Measurements from ENCODE around the gene TPPP3. TPM values are rescaled to one million over a fixed set of nuclear protein-coding genes. Genes with fewer than 3 reads are reported as not detected.
A peak's percentile ranks its signal among the peaks of the same experiment; 100 is the strongest.

TPPP3 gene
- polyA plus RNA-seq, 3 donors = 63.1 to 123 (median 78.6) TPM

DNA sequence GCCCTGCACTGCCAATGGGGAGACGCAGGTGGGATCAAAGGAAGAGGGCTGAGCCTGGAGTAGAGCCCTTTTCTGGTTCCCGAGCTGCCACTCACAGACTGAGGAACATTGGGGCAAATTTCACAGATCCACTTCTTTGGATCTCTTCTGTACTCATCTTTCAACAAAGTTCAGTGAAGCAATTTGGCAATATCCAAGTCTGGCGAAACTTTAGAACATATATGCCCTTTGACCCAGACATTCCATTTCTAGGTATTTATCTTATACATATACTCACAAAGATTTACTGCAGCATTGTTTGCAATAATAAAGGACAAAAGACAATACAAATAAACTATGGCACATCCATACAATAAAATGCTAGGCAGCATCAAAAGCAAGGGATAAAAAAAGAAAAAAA, 18.0 kb upstream of the TPPP3 start:
- Mint-ChIP-seq H3K36me3 (no peaks in the 10 kb centered on the region), H3K4me3 (no peak overlapping the region), H3K27me3 (ENCODE audit: low read depth in 3 of 3) (peaks cover 6 to 13% (median 11%) of the 10 kb centered on the region in 3 donors), H3K4me1 (peaks cover 18% of the 10 kb centered on the region), H3K27ac (peak overlapping the region in 1 of 7 donors; percentile 48), H3K9me3 (no peaks in the 10 kb centered on the region)
- Histone ChIP-seq H3K27ac (ENCODE audit: low read depth in 1 of 2, low read length in 2 of 2) (no peak overlapping the region), H3K9me3 (replicated peaks in 1 of 2; ENCODE audit: control insufficient read depth in 1 of 2, insufficient read depth in 1 of 2, low read length in 2 of 2) (no peaks in the 10 kb centered on the region), H4K20me1 (ENCODE audit: insufficient read depth, low read length) (no peaks in the 10 kb centered on the region), H3K36me3 (replicated peaks in 1 of 2; ENCODE audit: control insufficient read depth in 1 of 2, insufficient read depth in 2 of 2, low read length in 2 of 2) (no peaks in the 10 kb centered on the region), H3K4me1 (ENCODE audit: control insufficient read depth in 1 of 2, insufficient read depth in 2 of 2, low read length in 2 of 2) (peaks cover 15 to 20% of the 10 kb centered on the region in 2 donors), H3K9ac (ENCODE audit: insufficient read depth, low read length, poor library complexity, severe bottlenecking) (no peak overlapping the region), H3K4me3 (replicated peaks in 1 of 3; ENCODE audit: low read depth in 2 of 3, low read length in 3 of 3) (no peak overlapping the region), H2AFZ (ENCODE audit: insufficient read depth, low read depth, low read length, poor library complexity, severe bottlenecking) (no peak overlapping the region), H3K4me2 (replicated peaks; ENCODE audit: extremely low read depth, low read length, poor library complexity, severe bottlenecking) (no peak overlapping the region), H3K27me3 (ENCODE audit: control insufficient read depth in 2 of 2, insufficient read depth in 2 of 2, low read length in 2 of 2) (no peaks in the 10 kb centered on the region), H3K79me2 (ENCODE audit: insufficient read depth, low read length) (no peaks in the 10 kb centered on the region)
- 100% methylated on average over 1 of the region's 3 CpGs for WGBS (ENCODE audit: insufficient coverage)
- DNase-seq = no peak
- intact Hi-C loops (cut with micrococcal nuclease) = no loop called here
- TF ChIP-seq CTCF (IDR thresholded peaks at IDR 0.05) = no peak

DNA sequence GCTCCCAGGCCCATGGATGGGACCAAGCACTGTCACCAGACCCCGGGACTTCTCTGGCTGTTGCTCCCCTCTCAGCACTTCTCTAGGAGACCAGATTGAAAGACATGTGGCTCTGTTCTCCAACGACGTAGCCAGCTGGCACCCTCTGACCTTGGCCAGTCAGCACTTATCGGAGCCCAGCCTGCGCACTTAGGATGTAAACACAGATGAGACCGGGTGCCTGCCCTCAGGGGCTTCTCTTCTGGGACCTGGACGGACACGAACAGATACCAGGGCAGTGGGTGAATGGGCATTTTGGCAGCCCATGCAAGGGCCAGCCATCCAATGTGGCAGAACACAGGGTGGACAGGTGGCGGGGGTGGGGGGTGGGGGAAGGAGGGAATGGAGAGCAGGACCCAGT, 16.3 kb upstream of the TPPP3 start:
- Histone ChIP-seq H3K27me3 (ENCODE audit: control insufficient read depth in 2 of 2, insufficient read depth in 2 of 2, low read length in 2 of 2) (no peaks in the 10 kb centered on the region), H3K4me1 (ENCODE audit: control insufficient read depth in 1 of 2, insufficient read depth in 2 of 2, low read length in 2 of 2) (peaks cover 10 to 12% of the 10 kb centered on the region in 2 donors), H3K79me2 (ENCODE audit: insufficient read depth, low read length) (no peaks in the 10 kb centered on the region), H3K9ac (ENCODE audit: insufficient read depth, low read length, poor library complexity, severe bottlenecking) (no peak overlapping the region), H3K27ac (ENCODE audit: low read depth in 1 of 2, low read length in 2 of 2) (no peak overlapping the region), H4K20me1 (ENCODE audit: insufficient read depth, low read length) (no peaks in the 10 kb centered on the region), H3K4me2 (replicated peaks; ENCODE audit: extremely low read depth, low read length, poor library complexity, severe bottlenecking) (no peak overlapping the region), H3K9me3 (replicated peaks in 1 of 2; ENCODE audit: control insufficient read depth in 1 of 2, insufficient read depth in 1 of 2, low read length in 2 of 2) (no peaks in the 10 kb centered on the region), H3K36me3 (replicated peaks in 1 of 2; ENCODE audit: control insufficient read depth in 1 of 2, insufficient read depth in 2 of 2, low read length in 2 of 2) (no peaks in the 10 kb centered on the region), H3K4me3 (replicated peaks in 1 of 3; ENCODE audit: low read depth in 2 of 3, low read length in 3 of 3) (no peak overlapping the region), H2AFZ (ENCODE audit: insufficient read depth, low read depth, low read length, poor library complexity, severe bottlenecking) (no peak overlapping the region)
- Mint-ChIP-seq H3K36me3 (no peaks in the 10 kb centered on the region), H3K27me3 (ENCODE audit: low read depth in 3 of 3) (peaks cover 2 to 7% (median 2%) of the 10 kb centered on the region in 3 donors), H3K4me1 (peaks cover 13% of the 10 kb centered on the region), H3K4me3 (no peak overlapping the region), H3K9me3 (no peaks in the 10 kb centered on the region), H3K27ac (no peak overlapping the region)
- no peak for TF ChIP-seq CTCF (IDR thresholded peaks at IDR 0.05)
- intact Hi-C loops (cut with micrococcal nuclease) = loop anchor here in 1 of 2 donors (10.0 kb wide), 1 partner anchor 55 kb away; no protein-coding TSS in a partner anchor
- no peak for DNase-seq
- WGBS (ENCODE audit: insufficient coverage) = 90% methylated on average over 8 of the region's 9 CpGs
